IPS DF 4.7 (cell line): ENCODE data around the gene GNAQ.

Experiments used
- DNase-seq: peaks from one replicate; pipeline ENCODE4 v3.0.0-alpha.2; 2013; ENCODE audit warnings: low spot score; ENCODE audit errors: extremely low read depth

The GNAQ gene

DNA sequence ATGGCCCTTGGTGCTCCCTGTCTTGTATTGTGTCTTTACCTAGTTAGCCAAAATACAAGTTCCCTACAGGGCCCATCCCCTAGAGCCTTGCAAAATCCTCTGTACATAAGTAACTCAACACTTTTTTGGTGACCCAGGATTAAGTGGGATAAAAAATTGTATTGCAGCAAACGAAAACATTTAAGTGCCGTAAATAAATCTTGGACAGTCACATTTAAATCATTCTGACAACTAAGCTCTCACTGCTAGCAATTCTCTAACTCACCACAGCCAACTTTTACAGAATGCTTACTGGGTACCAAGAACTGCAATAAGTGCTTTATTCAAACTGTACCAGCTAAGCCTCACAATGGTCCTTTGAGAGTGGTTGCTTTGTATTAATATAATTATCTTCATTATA lies 56.6 kb downstream of the GNAQ start:
- DNase-seq: no peak

DNA sequence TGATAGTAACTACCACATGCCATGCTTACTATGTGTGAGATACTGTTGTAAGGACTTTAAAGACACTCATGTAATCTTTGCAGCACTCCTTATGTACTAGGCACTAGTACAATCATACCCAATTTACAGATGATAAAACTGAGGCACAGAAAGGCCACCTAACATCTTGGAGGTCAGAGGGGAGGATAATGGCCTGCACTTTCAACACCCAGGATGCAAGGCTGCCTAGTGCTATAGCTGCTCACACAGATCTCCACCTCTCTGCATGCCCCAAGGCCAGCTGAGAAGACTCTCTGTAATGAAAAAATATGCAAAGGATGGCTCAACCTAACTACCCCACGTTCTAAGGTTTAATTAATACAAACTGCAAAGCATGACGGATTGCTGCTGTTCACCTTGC lies 57.2 kb downstream of the GNAQ start:
- DNase-seq: no peak

DNA sequence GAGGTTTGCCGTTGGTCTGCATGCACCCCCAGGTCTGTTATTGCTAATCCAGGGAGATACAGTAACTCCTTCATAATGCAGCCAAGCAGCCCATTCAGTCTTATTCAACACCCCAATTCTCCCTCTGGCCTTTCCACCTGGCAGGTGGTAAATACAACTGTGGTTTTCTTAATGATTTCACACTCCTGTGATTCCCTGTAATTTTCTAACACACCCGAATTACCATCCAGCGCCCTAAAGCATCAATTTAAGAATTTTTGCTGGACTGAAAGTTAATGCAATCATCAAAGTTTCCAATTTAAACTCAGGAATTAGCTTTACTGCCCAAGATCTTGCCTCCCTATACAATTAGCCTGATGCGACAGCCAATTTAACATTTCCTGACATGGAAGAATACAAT lies 62.5 kb downstream of the GNAQ start:
- no peak for DNase-seq

DNA sequence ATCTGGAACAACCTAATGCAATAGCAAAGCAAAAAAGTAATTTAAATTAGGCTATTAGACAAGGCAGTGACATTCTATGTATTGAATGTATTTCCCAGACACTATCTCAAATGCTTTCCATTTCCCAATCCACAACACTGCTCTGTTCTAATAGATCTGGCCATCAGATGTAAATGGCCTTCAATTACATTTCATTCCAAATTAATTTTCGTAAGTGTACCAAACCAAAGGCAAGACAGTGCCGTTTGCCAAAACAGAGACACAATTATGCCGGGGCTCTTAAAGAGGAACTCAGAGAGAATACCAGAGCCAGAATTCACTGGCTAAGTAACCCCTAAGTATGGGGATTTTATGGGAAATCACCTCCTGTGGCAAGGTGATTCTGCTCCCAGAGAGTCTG lies 63.1 kb downstream of the GNAQ start:
- no peak for DNase-seq

DNA sequence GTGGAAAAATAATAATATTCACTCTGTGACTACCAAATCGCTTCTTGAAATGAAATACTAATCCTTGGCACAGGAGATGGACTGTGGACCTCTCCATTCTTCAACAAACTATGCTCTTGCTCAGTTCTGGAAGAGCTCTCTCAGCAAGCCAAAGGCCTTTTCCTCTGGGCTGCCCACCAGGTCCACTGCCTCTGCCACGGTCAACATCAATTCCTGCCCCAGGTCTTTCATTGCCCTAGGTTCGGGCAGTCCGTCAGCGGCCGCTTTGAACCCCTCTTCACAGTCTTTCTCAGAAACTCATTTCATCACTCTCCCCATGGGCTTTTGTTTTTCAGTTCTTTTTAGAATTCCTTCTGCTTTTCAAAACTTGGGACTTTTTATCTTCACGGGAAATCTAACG lies 64.9 kb downstream of the GNAQ start:
- no peak for DNase-seq

DNA sequence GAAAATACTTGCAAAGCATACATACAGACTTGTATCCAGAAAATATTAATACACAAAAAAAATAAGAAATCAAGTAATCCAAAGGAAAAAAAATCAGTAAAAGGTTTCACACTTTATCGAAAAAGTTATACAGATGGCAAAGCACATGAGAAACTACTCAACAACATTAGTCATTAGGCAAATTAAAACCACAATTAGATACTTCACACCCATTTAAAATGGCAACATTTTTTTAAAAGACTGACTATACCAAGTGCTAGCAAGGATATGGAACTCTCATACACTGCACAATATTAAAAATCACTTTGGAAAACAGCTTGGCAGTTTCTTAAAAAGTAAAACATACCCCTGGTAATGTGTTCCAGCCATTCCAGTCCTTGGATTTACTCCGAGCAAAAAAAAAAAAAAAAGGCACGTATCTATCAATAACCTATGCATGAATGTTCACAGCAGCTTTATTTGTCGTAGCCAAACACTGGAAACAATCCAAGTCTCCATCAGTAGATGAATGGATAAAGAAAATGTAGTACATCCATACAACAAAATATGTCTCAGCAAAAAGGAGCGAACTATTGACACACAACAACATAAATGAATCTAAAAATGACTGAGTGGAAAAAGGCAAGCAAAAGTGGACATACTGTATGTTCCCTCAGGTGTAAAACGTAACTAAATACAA lies 66.0 kb downstream of the GNAQ start:
- DNase-seq: no peak

DNA sequence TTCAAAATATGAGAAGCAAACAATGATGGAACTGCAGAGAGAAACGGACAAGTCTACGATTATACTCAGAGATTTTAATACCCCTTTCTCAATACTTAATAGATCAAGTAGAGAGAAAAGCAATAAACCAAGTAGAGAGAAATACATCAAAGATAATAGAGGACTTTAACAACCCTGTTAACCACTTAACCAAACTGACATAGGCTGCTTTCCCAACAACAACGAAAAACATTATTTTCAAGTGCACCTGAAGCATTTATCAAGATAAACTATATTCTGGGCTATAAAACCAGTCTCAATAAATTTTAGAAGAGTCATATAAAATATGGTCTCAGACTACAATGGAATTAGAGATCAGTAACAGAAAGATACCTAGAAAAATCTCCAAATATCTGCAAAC lies 67.4 kb downstream of the GNAQ start:
- DNase-seq: no peak

DNA sequence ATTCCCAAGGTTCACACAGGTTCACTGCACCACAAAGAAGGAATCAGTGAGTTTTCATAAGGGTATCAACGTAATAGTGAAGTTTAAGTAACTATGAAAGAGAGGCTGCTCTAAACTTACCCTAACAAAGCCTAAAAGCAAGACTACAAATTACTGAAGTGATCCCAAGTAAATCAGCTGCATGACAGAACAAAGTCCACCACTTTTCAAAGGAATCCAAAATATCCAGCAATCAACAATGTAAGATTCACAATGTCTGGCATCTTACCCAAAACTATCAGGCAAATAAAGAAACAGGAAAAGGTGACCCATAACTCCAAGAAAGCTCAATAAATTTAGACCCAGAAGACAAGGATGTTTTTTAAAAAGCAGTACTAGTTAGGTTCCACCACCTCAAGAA lies 70.1 kb downstream of the GNAQ start:
- DNase-seq: no peak

DNA sequence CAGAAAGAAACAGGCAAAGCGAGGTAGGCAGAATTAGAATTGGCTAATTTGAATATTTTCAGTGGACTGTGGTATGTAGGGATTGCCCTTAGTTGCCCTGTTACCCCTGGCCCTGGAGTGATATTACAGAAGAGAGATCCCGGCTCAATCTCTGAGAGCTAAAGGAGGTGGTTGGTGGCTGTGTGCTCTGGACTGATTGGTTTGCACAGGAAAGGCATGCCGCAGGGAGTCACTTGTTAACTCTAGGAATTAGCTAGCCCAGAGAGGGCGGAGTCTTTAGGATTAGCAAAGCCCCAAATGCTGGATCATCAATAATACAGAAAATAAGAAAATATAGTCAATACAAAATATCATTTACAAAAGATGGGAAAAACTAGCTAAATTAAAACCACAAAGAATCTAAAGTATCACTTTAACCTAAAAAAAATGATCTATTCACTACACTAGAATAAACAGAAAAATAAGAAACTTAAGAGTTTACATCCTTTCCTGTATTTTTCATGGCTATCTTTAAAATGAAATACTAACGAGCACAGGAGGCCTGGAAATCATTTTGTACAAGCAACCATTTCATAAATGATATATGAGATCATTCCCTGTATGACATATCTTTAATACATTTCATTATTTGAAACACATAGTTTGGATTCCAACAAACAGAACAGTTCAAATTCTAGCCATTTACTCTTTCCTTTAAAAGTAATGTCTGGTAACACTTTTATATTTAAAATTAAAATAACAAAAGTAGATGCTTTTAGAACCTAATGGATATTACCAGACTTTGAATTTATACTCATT lies 71.1 kb downstream of the GNAQ start:
- no peak for DNase-seq

DNA sequence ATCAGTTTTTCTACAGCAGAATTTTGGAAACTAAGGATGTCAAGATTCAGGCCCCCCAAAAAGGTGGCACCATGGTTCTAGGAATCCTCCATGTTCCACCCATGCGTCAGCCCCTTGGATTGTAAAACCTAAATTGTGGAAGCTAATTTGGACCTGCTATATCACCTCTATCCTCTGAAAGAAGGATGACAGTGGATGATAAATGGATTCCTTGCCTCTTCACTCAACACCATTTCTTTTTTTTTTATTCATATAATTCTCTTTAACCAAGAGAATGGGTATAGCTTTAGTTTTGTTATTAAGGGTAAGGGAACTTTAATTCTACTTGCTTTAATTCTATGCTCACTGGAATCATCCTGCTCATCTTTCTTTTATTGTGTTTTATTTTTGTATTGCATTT lies 71.8 kb downstream of the GNAQ start:
- no peak for DNase-seq

DNA sequence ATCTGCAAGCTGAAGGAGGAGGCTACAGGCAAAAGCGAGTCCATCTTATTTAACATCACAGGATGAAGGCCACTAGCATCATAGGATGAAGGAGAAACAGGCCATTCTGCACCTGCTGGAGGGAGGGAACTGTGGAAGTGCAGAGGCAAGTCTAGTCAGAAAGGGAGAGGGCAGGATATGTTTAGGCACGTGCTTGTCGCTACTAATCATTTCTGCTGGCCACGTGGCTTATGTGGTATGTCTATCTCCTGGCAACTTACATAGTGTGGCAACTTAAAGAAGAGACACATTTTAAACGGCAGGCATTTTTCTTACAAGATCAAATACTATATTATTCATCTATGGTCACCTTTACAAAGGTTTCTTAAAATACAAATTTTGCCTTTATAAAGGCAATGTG lies 74.0 kb downstream of the GNAQ start:
- DNase-seq: no peak

DNA sequence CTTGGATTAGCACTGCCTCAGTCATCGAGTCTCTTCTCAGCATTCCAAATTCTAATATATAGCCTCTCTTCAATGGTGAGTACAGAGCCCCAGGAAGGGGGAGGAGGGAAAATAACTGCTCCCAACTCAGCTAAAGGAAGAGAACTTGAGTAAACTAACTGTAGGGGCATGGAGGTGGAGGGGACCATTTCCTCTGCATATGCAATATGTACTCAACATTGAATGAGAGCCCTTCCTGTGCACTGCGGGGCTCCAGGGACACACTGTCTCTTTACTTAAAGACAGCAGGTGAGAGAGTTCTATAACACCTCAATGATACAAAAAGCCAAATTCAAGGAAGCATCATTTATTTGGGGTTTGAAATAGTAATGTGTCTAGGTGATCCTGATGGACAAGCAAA lies 75.1 kb downstream of the GNAQ start:
- no peak for DNase-seq

DNA sequence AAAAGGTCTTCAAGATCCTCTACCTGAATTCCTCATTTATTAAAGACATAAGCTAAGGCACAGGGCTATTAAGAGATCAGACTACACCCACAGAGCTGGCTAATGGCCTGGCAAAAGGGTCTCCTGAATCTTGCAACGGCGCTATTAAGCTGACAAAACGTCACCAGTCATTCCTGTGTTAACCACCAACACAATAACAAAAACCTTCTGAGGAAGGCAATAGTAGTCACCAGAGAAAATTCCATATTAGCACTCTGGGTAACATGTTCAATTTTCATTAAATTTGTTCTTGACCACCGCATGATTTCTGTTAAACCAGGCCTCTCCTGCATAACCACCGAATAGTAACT lies 77.0 kb downstream of the GNAQ start:
- no peak for DNase-seq

DNA sequence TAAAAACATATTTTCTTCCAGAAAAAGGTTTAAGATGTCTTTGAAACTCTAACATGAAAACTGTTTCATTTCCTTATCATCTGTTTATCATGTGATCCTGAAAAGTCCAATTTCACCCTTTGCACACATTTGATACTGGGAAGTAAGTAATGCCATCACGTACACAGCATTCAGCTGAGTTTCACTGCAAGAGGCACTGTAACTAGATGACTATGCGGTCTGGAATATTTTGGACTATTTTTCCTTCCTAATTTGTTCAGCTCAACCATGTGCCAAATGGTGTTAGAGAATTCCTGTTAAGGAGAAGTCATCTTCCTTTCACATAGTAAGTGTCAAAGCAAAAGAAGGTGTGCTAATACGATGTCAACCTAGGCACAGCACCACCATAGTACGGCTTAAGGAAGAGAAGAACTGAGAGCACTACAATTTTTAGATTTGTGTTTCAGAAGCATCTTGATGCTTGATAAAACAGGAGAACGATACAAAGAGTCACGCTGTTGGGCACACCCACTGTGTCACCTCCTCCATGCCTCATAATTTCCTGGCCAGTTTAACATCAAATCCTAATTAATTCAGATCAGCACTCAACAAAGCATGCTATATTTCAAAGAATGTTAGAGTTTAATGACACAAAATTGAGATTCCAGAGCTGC lies 77.5 kb downstream of the GNAQ start:
- no peak for DNase-seq

DNA sequence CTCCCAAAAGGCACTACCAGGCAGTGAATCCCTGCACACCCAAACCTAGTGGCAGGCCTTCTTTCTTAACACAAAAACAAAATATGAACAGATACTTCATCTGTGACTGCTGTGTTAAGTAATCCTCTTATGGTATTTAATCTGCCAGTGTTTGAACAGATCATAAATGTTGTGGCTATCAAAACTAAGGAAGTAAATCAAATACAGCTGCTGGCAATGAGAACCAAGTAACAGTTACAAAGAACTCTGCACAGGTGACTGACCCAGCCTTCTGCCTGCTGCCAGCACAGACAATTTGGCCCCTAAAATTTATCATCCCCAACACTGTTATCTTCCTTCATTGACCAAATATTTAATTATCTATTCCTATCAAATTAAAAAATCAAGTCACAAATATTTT lies 78.0 kb downstream of the GNAQ start:
- DNase-seq: no peak

DNA sequence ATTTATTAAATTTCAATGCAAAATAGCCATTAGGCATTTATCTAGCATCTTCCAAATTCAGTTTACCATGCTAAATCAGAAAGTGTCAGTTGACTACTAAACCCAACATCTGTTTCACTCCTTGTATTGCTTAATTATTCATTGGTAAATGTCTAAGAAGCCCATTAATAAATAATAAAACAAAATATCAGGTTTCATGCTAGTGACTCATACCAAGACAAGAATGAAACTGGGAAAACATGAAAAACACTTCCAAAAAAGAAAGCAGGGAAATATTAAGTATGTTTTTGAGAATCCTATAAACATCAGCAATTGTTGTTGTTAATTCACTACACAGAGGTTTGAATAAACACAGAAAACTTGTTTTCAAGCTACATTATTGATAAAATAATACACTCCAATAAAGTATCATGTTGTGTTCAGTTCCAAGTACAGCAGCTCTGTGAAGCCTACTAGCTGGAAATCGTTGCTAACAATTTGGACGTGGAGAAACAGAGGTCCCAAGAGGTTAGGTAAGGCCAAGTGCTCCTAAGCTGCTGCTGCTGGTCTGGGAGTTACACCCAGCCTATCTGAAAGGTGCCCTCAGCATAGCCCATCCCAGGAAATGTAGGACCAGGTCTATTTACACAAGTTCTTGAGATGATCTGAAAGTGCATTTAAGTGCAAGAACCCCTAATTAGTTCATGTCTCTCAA lies 78.8 kb downstream of the GNAQ start:
- DNase-seq: no peak

DNA sequence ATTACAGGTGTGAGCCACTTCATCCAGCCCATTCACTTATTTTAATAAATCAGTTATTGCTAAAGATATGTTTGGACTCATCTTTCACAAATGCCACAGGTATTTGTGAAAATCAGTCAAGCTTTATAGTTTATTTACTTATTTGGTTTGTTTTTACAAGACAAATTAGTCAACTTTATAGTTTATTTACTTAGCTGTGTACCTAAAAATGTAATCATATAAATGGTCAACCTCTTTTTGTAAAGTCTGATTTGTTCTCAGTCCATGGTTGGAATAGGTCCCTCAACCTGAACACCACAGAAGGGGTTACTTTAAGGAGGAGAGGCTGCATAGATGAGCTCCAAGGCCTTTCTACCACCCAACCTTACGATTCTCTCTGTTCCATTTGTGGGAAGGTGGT lies 80.2 kb downstream of the GNAQ start:
- no peak for DNase-seq

DNA sequence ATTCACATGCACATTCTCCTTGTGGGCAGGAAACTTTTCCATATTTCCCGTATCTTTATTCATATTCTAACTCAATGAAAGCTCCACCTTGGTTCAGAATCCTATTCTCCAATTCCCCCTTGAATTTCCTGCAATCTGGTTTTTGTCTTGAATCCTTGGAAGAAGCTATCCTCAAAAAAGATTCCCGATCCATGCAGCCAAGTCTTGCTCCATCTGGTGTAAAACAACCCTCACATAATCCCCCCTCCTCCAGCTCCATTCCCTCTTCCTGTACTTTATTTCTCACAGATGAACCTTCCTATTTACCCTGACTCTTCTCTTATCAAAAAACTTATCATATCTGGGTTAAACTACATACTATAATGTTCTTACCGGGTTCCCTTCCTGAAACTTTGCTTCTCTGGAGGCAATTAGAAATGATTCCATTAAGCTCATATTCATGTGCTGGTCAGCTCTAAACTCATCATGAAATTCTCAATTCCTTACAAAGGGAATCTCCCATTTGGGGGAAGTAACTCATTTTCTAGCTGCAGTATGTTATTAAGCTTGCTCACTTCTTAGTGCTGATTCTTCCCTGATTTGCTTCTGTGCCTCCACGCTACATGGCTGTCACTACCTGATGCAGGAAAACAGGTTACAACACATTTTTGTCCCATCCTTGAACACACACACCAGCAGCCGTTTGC lies 81.7 kb downstream of the GNAQ start:
- DNase-seq: no peak

DNA sequence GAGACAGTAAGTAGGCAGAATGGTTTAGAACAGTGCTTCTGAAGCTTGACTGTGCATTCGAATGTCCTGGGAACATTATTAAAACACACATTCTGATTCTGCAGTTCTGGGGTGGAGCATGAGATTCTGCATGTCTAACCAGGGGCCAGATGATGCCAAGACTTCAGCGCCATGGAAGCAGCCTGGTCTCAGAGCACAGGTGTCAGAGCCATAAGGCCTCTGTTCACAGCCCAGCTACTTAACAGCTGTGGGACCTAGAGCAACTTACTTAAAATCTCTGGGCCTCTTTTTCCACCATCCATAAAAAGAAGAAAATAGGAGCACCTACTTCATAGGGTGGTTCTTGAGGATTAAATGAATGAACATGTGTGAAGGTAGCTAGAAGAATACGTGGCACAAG lies 84.0 kb downstream of the GNAQ start:
- no peak for DNase-seq

DNA sequence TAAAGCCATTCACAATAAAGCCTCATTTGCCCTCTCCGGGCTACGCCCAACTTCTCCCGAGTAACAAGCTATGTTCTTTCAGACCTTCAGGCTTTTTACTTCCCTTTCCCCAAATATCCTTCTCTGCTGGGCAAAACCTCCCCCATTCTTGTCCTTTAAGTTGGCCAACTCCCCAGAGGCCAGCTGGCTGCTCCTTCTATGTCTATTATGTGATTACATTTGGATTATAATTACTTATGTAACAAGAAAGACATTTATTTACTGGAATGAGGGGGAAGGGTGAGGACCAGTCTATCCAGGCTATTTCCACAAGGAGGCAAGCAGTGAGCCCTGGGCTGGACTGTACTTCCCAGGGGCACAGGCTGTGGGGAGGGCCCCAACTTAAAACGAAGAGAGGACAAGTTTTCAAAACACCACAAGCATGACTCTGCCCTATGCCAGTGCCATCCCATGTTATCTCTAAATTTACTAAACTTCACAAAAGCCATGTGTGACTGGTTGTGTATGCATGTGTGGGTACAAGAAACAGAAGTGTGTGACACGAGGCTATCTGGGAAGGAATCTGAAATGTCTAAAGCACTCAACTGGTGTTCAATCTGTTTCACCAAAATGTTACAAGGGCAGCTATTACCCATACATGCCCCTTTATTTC lies 84.5 kb downstream of the GNAQ start:
- DNase-seq: no peak

DNA sequence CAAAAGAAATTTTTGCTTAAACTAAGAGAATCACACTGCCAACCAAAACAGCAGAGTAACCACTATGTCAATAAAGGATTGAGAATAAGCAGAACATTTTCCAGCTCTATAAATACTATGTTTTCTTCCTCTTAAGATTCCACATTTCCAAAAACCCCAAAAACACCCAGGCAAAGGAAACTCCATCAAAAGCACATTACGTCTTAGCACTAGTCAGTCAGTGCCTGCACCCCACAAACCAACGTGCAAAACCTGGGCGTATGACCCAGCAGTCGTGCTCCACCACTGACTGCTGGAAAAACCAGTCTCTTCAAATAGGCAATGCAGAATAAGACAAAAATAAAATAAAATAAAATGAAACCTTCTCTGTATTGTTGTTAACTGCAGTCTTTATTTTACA lies 85.3 kb downstream of the GNAQ start:
- DNase-seq: no peak
